Activated naive CD4-positive, alpha-beta T cell treated with anti-CD3 and anti-CD28 coated beads, Interleukin-2, amount 50 U/mL, for 72 hours (primary cell): ENCODE results near the gene SLC25A25. TPM values are rescaled to one million over a fixed set of nuclear protein-coding genes. Genes with fewer than 3 reads are reported as not detected.
"Not testable (repeated sequence)": the region's sequence is repeated elsewhere in the genome, so short reads cannot be mapped to it uniquely, and the experiment has no call there.

Experiments used
- ATAC-seq, 2 donors: fragments of 150-1000 bp; cut with Tn5 transposase; 2 replicates each; pipeline ENCODE4 v1.10.0; 2021; ENCODE audit warnings: mild to moderate bottlenecking in 2 of 2, moderate library complexity in 2 of 2
- DNase-seq, 2 donors: peaks; one replicate each; pipeline ENCODE4 v3.0.0; 2021 to 2022; ENCODE audit warnings: low spot score in 2 of 2
- H3K27ac Mint-ChIP-seq, 2 donors: one replicate each; pipeline ENCODE4 v1.8.0; 2022; ENCODE audit warnings: mild to moderate bottlenecking in 2 of 2, mixed read lengths in 2 of 2
- H3K36me3 Mint-ChIP-seq, 2 donors: one replicate each; pipeline ENCODE4 v1.8.0; 2022; ENCODE audit warnings: mixed read lengths in 2 of 2
- H3K9me3 Mint-ChIP-seq, 2 donors: one replicate each; pipeline ENCODE4 v1.8.0; 2022; ENCODE audit warnings: mixed read lengths in 2 of 2
- total RNA-seq, 2 donors: library from RNA; stranded (reverse); gene quantifications; one replicate each; pipeline ENCODE4 v1.2.3, GENCODE V29; 2022

The SLC25A25 gene
- total RNA-seq, 2 donors from 2014 or later = 10.9 to 19.0 TPM

DNA sequence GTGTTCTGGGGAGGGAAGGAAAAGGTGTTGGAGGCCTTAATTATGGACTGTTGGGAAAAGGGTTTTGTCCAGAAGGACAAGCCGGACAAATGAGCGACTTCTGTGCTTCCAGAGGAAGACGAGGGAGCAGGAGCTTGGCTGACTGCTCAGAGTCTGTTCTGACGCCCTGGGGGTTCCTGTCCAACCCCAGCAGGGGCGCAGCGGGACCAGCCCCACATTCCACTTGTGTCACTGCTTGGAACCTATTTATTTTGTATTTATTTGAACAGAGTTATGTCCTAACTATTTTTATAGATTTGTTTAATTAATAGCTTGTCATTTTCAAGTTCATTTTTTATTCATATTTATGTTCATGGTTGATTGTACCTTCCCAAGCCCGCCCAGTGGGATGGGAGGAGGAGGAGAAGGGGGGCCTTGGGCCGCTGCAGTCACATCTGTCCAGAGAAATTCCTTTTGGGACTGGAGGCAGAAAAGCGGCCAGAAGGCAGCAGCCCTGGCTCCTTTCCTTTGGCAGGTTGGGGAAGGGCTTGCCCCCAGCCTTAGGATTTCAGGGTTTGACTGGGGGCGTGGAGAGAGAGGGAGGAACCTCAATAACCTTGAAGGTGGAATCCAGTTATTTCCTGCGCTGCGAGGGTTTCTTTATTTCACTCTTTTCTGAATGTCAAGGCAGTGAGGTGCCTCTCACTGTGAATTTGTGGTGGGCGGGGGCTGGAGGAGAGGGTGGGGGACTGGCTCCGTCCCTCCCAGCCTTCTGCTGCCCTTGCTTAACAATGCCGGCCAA lies 40.4 kb downstream of the SLC25A25 start:
- H3K27ac Mint-ChIP-seq = peak overlapping the region; percentile 2 to 29
- ATAC-seq (no peak), DNase-seq (no peak)
- H3K36me3 Mint-ChIP-seq = peaks cover 0 to 3% of the 10 kb centered on the region in 2 donors
- H3K9me3 Mint-ChIP-seq = no peaks in the 10 kb centered on the region

- Mint-ChIP-seq H3K9me3 (no peaks in the 10 kb centered on the region), H3K27ac (peak overlapping the region in 1 of 2 donors; percentile 18), H3K36me3 (no peaks in the 10 kb centered on the region)
- ATAC-seq (no peak), DNase-seq (no peak)
Measured at GRCh38 chr9:128109050-128109709, 41.1 kb downstream of the SLC25A25 start.

GRCh38 chr9:128111726-128112125 lies 43.7 kb downstream of the SLC25A25 start:
- H3K27ac Mint-ChIP-seq, H3K9me3 Mint-ChIP-seq: not testable (repeated sequence)

DNA sequence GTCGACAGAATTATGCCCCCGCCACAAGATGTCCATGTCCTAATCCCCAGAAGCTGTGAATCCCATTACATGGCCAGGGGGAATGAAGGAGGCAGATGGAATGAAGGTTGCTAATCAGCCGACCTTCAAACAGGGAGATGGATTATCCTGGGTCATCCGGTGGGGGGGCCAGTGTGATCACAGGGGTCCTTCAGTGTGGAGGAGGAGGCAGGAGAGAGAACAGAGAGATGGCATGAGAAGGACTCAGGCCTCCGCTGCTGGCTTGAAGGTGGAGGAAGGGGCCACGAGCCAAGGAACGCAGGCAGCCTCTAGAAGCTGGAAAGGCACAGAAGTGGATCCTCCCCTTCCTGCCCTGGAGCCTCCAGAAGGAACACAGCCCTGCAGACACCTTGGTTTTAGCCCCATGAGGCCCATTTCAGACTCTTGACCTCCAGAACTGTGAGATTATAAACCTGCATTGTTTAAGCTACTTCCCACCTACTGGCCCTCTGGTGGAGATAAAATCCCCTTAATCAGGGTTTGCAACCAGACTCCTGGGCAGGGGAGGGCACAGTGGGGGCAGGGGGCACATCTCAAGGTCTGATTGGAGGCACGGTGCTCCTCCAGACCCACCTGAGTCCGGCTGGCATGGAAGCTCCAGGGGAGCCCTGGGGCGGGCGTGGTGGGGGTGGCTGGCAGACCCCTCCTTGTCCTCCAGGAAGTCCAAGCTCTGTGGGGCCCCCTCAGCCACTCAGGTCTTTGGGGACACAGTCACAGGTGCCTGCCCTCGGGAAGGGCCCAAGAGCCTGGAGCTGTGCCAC lies 45.7 kb downstream of the SLC25A25 start:
- DNase-seq (no peak), ATAC-seq (no peak)
- Mint-ChIP-seq H3K9me3 (no peaks in the 10 kb centered on the region), H3K27ac (no peak overlapping the region), H3K36me3 (no peaks in the 10 kb centered on the region)

More at GRCh38 chr9:128111726-128112125, 43.7 kb downstream of the SLC25A25 start:
- not testable (repeated sequence) for DNase-seq, ATAC-seq, H3K36me3 Mint-ChIP-seq

DNA sequence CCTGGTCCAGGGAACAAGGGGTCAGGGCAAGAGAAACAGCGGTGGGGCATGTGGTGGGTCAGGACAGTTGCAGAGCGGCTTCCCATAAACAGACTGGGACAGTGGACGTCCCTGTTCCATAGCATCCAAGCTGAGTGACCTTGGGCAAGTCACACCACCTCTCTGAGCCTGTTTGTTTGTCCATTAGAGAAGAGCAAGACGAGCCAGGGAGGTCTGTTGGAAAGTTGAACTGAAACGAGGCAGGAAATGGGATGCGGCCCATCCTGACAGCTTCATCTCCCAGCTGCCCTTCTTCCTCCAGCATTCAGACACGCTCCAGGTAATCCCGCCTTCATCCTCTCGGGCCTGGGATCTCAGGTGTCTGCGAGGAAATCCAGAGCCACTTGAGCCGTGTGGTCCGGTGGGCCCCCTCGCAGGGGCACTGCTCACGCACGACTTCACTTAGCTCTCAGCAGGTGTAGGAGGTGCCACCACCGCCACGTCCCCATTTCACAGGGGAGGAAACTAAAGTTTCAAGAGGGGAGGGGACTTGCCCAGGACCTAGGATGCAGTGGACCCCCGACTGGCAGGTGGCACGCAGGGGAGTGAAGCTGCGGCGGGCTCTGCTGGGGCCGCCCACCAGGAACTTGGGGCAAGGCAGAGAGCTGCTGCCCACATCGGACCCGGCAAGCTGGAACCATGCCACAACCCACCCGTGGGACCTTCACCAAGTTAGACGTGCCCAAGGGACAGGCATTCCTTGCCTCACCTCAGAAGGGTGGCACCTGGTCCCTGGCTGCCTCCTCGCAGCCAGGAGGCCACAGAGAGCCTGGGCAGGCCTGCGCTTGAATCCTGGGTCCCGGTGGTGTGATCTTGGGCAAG lies 46.5 kb downstream of the SLC25A25 start:
- no peak for ATAC-seq
- no peak for DNase-seq
- no peaks in the 10 kb centered on the region for H3K36me3 Mint-ChIP-seq
- H3K27ac Mint-ChIP-seq = no peak overlapping the region
- H3K9me3 Mint-ChIP-seq = no peaks in the 10 kb centered on the region

DNA sequence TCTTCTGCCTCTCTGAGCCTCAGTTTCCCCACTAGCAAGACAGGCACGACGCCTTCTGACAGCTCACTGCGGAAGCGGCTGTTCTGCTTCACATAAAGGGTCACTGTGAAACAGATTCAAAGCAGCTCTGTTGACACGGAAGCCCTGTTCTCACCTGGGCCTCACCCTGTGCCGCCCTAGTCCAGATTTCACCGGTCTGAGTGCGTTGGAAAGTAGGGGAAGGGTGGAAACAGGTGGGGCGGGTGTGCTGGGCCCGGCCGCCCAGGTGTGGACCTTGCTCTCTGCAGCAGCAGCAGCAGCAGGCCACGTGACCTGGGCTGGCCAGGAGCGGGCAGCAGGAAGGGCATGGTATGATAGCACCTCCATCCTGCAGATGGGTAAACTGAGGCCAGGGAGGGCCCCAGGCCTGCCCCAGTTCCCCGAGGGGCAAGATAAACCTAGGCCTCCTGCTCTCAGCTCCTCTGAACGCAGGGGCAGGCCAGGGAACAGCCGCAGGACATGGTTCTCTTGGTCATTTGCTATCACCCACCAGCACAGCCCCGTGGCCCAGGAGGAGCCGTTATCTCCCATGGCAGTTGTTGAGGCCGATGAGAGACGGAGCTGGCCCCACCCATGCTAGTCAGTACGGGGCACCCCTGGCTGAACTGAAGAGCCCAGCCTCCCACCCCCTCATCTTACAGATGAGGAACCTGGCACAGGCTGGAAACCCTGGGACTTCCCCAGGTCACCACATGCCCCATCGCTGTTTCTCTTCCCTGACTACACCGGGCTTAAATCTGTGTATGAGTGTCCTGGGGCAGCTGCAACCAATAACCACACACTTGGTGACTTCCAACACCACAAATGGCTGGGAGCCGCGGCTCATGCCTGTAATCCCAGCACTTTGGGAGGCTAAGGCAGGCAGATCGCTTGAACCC lies 47.4 kb downstream of the SLC25A25 start:
- H3K36me3 Mint-ChIP-seq = no peaks in the 10 kb centered on the region
- peak overlapping the region in 1 of 2 donors; percentile 65 for H3K27ac Mint-ChIP-seq
- peak in 1 of 2 donors; percentile 30 for ATAC-seq
- DNase-seq = no peak
- no peaks in the 10 kb centered on the region for H3K9me3 Mint-ChIP-seq

GRCh38 chr9:128116104-128117083 lies 48.4 kb downstream of the SLC25A25 start:
- DNase-seq (no peak), ATAC-seq (no peak)
- Mint-ChIP-seq H3K9me3 (no peaks in the 10 kb centered on the region), H3K27ac (peak overlapping the region in 1 of 2 donors; percentile 65), H3K36me3 (no peaks in the 10 kb centered on the region)

DNA sequence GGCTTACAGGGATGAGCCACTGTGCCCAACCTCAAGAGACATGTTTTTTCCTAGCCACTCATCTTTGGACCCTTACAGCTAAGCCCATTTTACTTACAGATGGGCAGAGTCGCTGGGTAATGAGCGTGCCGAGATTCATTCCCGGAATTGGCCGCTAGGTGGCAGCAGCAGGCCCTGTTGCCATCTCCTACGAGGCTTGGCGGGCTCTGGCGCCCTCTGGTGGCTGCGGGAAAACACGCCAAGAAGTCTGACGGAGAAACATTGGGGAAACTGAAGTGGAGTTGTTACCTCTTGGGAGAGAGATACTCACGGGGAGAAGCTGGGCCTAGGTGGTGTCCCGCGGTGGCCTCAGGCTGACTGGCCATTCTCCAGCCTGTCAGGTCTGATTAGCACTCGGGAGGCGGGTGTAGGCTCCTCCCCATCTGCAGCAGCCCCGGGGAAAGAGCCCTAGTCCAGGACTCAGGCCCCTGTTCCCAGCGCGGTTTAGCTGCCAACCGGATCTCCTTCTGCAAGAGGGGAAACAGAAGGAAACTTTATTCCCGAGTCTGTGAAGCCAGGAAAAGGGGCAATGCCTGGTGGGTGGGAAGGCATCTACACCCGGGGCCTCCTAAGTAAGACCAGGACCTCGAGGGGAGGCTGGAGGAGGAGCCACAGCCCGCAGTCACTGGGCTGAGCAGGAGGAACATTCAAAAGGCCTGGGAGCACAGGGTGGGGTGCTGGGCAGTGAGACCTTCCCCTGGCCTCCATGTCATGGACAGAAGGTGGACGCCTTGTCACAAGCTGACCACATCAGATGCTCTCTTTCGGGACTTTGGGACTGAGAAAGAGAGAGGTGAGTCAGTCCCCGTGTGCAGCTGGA lies 49.8 kb downstream of the SLC25A25 start:
- peak; percentile 83 to 86 for ATAC-seq
- peak; percentile 93 to 100 for DNase-seq
- H3K27ac Mint-ChIP-seq = peak overlapping the region in 1 of 2 donors; percentile 50
- H3K36me3 Mint-ChIP-seq = no peaks in the 10 kb centered on the region
- no peaks in the 10 kb centered on the region for H3K9me3 Mint-ChIP-seq

GRCh38 chr9:128118472-128118857 lies 50.4 kb downstream of the SLC25A25 start:
- H3K9me3 Mint-ChIP-seq = no peaks in the 10 kb centered on the region
- no peaks in the 10 kb centered on the region for H3K36me3 Mint-ChIP-seq
- DNase-seq = no peak
- ATAC-seq = no peak
- no peak overlapping the region for H3K27ac Mint-ChIP-seq

DNA sequence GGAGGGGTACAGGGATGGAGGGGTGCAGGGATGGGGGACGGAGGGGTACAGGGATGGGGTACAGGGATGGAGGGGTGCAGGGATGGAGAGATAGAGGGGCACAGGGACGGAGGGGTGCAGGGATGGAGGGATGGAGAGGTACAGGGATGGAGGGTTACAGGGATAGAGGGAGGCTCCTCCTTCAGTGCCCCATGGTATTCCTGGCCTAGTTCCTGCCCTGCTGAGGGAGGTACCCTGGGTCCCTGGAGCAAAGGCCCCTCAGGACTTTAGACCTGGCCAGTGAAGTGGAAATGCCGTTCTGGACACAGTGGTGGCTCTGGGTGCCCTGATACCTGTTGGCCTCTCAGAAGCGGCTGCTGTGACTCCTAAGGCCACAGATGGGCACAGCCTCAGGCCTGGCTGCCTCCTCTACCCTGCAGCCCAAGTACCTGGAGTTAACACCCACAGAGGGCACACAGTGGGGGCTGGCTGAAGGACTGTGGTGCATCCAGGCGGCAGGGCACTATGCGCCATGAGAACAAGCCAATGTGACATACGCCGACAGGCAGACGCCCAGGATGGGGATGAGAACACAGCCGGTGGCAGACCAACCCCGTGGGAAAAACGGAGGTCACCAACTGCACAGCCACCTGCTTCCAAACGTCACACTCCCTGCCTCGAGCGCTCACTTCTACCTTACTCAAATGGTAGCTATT lies 51.1 kb downstream of the SLC25A25 start:
- ATAC-seq (no peak), DNase-seq (no peak)
- Mint-ChIP-seq H3K36me3 (no peaks in the 10 kb centered on the region), H3K27ac (no peak overlapping the region), H3K9me3 (no peaks in the 10 kb centered on the region)

- DNase-seq = no peak
- H3K36me3 Mint-ChIP-seq = no peaks in the 10 kb centered on the region
- no peak for ATAC-seq
- H3K9me3 Mint-ChIP-seq = no peaks in the 10 kb centered on the region
- peak overlapping the region in 1 of 2 donors; percentile 29 for H3K27ac Mint-ChIP-seq
Measured at GRCh38 chr9:128120061-128120740, 52.2 kb downstream of the SLC25A25 start.

GRCh38 chr9:128120741-128121465 lies 52.9 kb downstream of the SLC25A25 start:
- Mint-ChIP-seq H3K36me3 (no peaks in the 10 kb centered on the region), H3K9me3 (no peaks in the 10 kb centered on the region), H3K27ac (peak overlapping the region in 1 of 2 donors; percentile 29)
- DNase-seq = no peak
- ATAC-seq = no peak
